HepG2 (cell line): ENCODE results near the gene HPCAL1. TPM values are rescaled to one million over a fixed set of nuclear protein-coding genes. Genes with fewer than 3 reads are reported as not detected.

Experiments
- BHLHE40 ChIP-seq: IDR thresholded peaks from 2 replicates; pipeline ENCODE4 v1.6.1; 2011; ENCODE audit warnings: low read length, improper control_type of control experiment
- DPF2 ChIP-seq: sonication (generic); formaldehyde crosslinking; IDR thresholded peaks from 2 replicates; pipeline ENCODE4 v1.4.0; 2020; ENCODE audit warnings: mild to moderate bottlenecking, low read depth, missing genetic modification reagents, borderline replicate concordance
- GABPA ChIP-seq, 2 experiments: IDR thresholded peaks; 2 replicates each; pipeline ENCODE4 v1.6.1; 2011 to 2016; ENCODE audit warnings: low read depth in 2 of 2, low read length in 1 of 2, missing biosample characterization in 1 of 2, missing genetic modification characterization in 1 of 2
- HNF4G ChIP-seq, 2 experiments: sonication (generic) in 1 of 2; formaldehyde crosslinking in 1 of 2; IDR thresholded peaks; 2 replicates each; pipeline versions ENCODE4 v1.4.0 to v1.6.1; 2011 to 2020; ENCODE audit warnings: borderline replicate concordance in 2 of 2, low read depth in 2 of 2, mild to moderate bottlenecking in 2 of 2, low read length in 1 of 2, missing genetic modification reagents in 1 of 2, moderate library complexity in 1 of 2
- MTERF4 ChIP-seq: sonication (generic); formaldehyde crosslinking; IDR thresholded peaks from 2 replicates; pipeline ENCODE4 v1.8.0; 2023; ENCODE audit warnings: mild to moderate bottlenecking, missing genetic modification reagents
- ZNF451 ChIP-seq: sonication (generic); formaldehyde crosslinking; IDR thresholded peaks from 2 replicates; pipeline ENCODE4 v1.5.0; 2020; ENCODE audit warnings: mild to moderate bottlenecking, missing genetic modification reagents
- ZNF83 ChIP-seq: sonication (generic); formaldehyde crosslinking; IDR thresholded peaks from 2 replicates; pipeline ENCODE4 v1.4.0; 2020; ENCODE audit warnings: missing genetic modification reagents, mild to moderate bottlenecking, borderline replicate concordance
- polyA plus RNA-seq, 8 experiments: library from polyadenylated mRNA; depleted of rRNA in 3 of 8; stranded (reverse) in 7 of 8; unstranded in 1 of 8; fragments of >200 nt; fragmentation: Illumina TruSeq in 4 of 8; extraction: Trizol in 4 of 8; gene quantifications; 2 replicates each; pipeline versions ENCODE4 v1.2.1 to v1.2.3, GENCODE V29; 2011 to 2016; ENCODE audit warnings: low read depth in 4 of 8, missing spikeins in 1 of 8, mixed read lengths in 1 of 8; ENCODE audit not compliant: insufficient read depth in 1 of 8
- total RNA-seq, 5 experiments: library from RNA; depleted of rRNA; stranded (reverse); fragments of >200 nt; fragmentation: Illumina TruSeq; extraction: Trizol; gene quantifications; 2 replicates each; pipeline ENCODE4 v1.2.3, GENCODE V29; 2016; ENCODE audit warnings: low read depth in 1 of 5
- TF ChIP-seq, protein P1 (sequence below): sonication (generic); formaldehyde crosslinking; conservative IDR thresholded peaks from 2 replicates; pipeline ENCODE4 v1.4.0; 2020; ENCODE audit warnings: missing genetic modification reagents
- TF ChIP-seq, protein P2 (sequence below): sonication (generic); formaldehyde crosslinking; IDR thresholded peaks from 2 replicates; pipeline ENCODE4 v1.4.0; 2020; ENCODE audit warnings: missing genetic modification reagents
- TF ChIP-seq, protein P3 (sequence below), 2 experiments: sonication (generic) in 1 of 2; formaldehyde crosslinking in 1 of 2; IDR thresholded peaks; 2 replicates each; pipeline versions ENCODE4 v1.4.0 to v1.6.1; 2016 to 2020; ENCODE audit warnings: borderline replicate concordance in 1 of 2, low read depth in 1 of 2, mild to moderate bottlenecking in 1 of 2, missing genetic modification reagents in 1 of 2

HPCAL1 gene
- total and polyA plus RNA-seq, 2 of the 13 experiments (the other 11 are each of a cell fraction or from before 2014, with no cell fraction given), result 29.5 to 29.9 TPM

- TF ChIP-seq DPF2 (CRISPR knock-in tag) (peak; percentile 33; the same call in 1 of the 2 replicates), ZNF451 (CRISPR knock-in tag) (0 out of 2 replicates have a peak, but pooled peaks have one; percentile 55), GABPA (IDR thresholded peaks at IDR 0.05; ENCODE audit: low read depth, low read length) (no peak), GABPA (CRISPR knock-in tag; IDR thresholded peaks at IDR 0.05; ENCODE audit: low read depth) (peak; percentile 35), BHLHE40 (0 out of 2 replicates have a peak, but pooled peaks have one; percentile 41), MTERF4 (CRISPR knock-in tag) (no peak), ZNF83 (CRISPR knock-in tag) (no peak), HNF4G (IDR thresholded peaks at IDR 0.05; ENCODE audit: borderline replicate concordance, low read depth, low read length) (no peak), HNF4G (CRISPR knock-in tag; IDR thresholded peaks at IDR 0.05; ENCODE audit: borderline replicate concordance, low read depth) (0 out of 2 replicates have a peak, but pooled peaks have one; percentile 41)
- TF ChIP-seq, protein P1, sequence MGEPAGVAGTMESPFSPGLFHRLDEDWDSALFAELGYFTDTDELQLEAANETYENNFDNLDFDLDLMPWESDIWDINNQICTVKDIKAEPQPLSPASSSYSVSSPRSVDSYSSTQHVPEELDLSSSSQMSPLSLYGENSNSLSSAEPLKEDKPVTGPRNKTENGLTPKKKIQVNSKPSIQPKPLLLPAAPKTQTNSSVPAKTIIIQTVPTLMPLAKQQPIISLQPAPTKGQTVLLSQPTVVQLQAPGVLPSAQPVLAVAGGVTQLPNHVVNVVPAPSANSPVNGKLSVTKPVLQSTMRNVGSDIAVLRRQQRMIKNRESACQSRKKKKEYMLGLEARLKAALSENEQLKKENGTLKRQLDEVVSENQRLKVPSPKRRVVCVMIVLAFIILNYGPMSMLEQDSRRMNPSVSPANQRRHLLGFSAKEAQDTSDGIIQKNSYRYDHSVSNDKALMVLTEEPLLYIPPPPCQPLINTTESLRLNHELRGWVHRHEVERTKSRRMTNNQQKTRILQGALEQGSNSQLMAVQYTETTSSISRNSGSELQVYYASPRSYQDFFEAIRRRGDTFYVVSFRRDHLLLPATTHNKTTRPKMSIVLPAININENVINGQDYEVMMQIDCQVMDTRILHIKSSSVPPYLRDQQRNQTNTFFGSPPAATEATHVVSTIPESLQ (CRISPR knock-in tag), result no peak
- TF ChIP-seq, protein P2, sequence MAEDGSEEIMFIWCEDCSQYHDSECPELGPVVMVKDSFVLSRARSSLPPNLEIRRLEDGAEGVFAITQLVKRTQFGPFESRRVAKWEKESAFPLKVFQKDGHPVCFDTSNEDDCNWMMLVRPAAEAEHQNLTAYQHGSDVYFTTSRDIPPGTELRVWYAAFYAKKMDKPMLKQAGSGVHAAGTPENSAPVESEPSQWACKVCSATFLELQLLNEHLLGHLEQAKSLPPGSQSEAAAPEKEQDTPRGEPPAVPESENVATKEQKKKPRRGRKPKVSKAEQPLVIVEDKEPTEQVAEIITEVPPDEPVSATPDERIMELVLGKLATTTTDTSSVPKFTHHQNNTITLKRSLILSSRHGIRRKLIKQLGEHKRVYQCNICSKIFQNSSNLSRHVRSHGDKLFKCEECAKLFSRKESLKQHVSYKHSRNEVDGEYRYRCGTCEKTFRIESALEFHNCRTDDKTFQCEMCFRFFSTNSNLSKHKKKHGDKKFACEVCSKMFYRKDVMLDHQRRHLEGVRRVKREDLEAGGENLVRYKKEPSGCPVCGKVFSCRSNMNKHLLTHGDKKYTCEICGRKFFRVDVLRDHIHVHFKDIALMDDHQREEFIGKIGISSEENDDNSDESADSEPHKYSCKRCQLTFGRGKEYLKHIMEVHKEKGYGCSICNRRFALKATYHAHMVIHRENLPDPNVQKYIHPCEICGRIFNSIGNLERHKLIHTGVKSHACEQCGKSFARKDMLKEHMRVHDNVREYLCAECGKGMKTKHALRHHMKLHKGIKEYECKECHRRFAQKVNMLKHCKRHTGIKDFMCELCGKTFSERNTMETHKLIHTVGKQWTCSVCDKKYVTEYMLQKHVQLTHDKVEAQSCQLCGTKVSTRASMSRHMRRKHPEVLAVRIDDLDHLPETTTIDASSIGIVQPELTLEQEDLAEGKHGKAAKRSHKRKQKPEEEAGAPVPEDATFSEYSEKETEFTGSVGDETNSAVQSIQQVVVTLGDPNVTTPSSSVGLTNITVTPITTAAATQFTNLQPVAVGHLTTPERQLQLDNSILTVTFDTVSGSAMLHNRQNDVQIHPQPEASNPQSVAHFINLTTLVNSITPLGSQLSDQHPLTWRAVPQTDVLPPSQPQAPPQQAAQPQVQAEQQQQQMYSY (CRISPR knock-in tag), result 0 out of 2 replicates have a peak, but pooled peaks have one; percentile 75
- TF ChIP-seq, protein P3, sequence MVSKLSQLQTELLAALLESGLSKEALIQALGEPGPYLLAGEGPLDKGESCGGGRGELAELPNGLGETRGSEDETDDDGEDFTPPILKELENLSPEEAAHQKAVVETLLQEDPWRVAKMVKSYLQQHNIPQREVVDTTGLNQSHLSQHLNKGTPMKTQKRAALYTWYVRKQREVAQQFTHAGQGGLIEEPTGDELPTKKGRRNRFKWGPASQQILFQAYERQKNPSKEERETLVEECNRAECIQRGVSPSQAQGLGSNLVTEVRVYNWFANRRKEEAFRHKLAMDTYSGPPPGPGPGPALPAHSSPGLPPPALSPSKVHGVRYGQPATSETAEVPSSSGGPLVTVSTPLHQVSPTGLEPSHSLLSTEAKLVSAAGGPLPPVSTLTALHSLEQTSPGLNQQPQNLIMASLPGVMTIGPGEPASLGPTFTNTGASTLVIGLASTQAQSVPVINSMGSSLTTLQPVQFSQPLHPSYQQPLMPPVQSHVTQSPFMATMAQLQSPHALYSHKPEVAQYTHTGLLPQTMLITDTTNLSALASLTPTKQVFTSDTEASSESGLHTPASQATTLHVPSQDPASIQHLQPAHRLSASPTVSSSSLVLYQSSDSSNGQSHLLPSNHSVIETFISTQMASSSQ (IDR thresholded peaks at IDR 0.05; ENCODE audit: low read depth), result no peak
- TF ChIP-seq, protein P3 (CRISPR knock-in tag; IDR thresholded peaks at IDR 0.05; ENCODE audit: borderline replicate concordance), result peak; percentile 48; the same call in 1 of the 2 replicates
Observed at GRCh38 chr2:10407841-10408648, 105.3 kb downstream of the HPCAL1 start (continued).
